Stimulated activated CD8-positive, alpha-beta memory T cell treated with anti-CD3 and anti-CD28 coated beads, Interleukin-15, amount 100 ng/mL, for 48 hours (primary cell): Measurements from ENCODE around the gene MAPK1IP1L.

Source experiments
- DNase-seq, 2 donors: peaks; one replicate each; pipeline ENCODE4 v3.0.0-alpha.2; 2020; ENCODE audit warnings: low read depth in 2 of 2

Gene MAPK1IP1L

DNA sequence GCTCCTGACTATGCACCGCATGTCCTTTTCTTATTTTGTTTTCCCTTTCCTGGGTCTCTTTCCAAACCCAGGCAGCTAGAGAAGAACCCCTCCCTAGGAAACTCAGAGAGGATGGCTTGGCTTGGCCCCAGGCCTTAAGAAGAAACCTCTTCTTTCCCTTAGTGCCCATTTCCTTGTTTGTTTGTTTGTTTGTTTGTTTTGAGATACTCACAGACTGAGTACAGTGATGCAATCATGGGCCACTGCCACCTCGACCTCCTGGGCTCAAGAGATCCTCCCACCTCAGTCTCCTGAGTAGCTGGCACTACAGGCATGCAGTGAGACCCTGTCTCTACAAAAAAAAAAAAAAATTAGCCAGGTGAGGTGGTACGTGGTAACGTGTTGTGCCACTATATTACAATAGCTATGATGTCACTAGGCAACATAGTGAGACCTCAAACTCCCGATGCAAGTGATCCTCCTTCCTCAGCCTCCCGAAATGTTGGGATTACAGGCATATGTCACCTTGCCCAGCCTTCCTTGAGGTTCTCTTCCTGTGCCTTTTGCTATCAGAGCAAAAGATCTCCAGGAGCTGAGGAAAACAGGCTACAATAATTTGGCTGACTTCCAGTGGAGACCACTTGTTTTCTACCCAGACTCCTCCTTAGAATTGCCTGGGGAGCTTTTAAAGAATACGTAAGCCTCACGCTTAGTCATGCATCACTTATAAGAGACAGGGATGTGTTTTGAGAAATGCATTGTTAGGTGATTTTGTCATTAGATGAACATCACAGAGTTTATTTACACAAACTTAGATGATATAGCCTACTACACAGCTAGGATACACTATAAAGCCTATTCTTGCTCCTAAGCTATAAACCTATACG lies 43.1 kb downstream of the MAPK1IP1L start:
- no peak for DNase-seq

DNA sequence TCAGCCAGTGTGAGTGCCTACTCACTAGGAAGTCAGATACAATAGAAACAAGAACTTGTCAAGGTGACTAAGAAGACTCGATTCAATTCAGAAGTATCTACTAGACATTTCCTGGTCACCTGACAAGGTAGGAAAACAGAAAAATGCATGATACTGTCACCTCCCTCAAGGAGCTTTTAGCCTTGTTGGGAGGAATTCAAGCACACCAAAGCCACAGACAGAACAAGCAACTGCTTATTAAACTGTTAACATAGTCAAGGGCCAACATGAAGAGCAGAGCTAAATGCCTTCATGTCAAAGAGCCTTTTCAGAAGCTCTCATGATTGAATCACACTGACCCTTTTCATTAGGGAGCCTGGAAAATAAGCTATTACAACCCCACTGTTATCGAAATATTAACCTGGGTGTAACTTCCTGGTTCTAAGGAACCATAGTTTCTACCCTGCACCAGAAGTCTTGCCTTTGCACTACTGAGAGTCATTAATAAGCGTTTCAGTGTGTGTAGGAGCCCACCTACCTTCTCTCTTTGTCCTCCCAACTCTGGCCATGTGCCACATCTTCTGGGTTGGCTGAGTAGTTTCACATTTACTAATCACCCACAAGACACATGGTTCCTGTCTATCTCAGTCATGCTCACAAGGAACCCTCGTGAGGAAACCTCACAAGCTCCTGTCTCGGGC lies 46.6 kb downstream of the MAPK1IP1L start:
- peak; percentile 47 to 53 for DNase-seq

DNA sequence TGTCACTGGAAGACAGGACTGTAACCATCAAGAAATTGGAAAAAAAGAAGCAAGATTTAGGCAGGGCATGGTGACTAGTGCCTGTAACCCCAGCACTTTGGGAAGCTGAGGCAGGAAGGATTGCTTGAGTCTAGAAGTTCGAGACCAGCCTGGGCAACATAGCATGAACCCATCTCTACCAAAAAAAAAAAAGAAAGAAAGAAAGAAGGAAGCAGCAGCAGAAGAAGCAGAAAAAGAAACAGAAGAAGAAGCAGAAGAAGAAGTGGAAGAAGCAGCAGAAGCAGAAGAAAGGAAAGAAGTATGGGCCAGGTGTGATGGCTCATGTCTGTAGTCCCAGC lies 47.1 kb downstream of the MAPK1IP1L start:
- no peak for DNase-seq

DNA sequence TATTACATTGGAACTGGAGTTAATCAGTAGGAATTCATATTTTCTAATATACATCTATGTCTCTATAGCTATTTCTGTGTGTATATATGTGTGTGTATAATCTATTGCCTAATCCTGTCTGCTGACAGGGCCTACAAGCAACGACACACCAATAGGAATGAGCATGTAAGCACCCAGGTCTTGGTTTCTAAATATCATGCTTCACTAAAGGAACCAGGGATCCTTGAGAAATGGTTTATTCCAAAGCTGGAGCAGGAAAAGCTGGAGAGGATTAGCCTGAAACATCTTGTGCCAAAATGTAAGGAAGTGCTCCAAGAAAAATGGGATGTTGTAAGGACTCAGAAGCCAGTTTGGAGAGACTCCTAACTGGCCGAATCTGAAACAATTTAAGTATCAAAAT lies 48.3 kb downstream of the MAPK1IP1L start:
- no peak for DNase-seq

DNA sequence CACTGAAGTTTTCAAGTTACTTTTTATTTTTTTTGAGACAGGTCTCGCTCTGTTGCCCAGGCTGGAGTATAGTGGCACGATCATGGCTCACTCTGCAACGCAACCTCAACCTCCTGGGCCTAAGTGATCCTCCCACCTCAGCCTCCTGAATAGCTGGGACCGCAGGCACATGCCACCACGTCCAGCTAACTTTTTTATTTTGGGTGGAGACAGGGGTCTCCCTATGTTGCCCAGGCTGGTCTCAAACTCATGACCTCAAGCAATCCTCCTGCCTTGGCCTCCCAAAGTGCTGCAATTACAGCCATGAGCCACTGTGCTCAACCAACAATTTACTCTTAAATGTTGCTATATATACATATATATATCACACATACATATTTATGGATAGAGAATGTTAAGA lies 50.3 kb downstream of the MAPK1IP1L start:
- no peak for DNase-seq

DNA sequence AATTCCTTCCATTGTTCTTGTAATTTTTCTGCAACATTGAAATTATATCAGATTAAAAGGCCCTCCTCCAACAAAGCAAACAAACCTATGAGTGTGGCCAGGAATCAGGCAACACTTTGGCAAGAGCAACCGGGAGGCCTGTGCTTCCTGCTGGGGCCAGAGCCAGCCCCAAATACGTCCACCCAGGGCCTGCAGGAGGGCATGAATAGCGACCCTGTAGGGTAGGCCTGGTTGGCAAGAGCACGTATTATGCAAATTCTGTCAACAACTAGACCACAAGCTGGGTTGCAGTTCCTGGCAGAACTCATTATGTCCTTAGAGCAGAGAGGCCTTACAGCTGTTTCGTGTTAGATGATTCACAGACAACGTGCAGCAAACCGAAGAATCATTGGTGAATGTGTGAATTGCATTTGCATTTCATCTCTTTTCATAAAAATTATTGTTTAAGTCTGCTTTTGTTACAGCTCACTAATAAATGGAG lies 50.7 kb downstream of the MAPK1IP1L start:
- DNase-seq, result peak in 1 of 2 donors; percentile 43

DNA sequence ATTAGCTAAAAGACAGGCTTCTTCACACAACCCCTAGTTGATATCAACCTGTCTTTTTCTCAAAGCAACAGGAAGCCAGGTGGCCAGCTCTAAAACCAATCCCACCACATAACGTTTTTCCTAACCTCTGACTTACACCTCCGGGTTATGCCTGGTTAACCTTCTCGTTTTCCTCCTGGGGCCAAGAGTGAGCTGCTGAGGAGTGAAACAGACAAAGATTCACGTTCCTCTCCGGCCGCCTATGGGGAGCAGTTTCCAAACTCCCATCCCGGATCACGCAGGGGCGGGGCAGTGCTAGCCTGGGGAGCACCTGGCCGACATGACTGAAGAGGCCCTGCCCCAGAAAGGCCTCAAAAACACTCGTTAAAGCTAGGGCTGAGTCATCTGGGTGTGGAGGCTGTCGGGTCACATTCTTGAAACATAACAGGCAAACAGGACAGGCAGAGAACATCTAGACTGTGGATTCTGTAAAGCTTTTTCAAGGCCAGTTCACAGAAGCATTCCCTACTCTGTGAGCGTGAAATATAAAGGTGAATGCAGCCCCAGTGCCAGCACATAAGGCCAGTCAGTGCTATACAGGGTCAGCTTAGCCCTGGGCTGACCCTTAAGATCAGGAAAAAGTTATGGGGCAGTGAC lies 51.7 kb downstream of the MAPK1IP1L start:
- DNase-seq, result peak in 1 of 2 donors; percentile 32

DNA sequence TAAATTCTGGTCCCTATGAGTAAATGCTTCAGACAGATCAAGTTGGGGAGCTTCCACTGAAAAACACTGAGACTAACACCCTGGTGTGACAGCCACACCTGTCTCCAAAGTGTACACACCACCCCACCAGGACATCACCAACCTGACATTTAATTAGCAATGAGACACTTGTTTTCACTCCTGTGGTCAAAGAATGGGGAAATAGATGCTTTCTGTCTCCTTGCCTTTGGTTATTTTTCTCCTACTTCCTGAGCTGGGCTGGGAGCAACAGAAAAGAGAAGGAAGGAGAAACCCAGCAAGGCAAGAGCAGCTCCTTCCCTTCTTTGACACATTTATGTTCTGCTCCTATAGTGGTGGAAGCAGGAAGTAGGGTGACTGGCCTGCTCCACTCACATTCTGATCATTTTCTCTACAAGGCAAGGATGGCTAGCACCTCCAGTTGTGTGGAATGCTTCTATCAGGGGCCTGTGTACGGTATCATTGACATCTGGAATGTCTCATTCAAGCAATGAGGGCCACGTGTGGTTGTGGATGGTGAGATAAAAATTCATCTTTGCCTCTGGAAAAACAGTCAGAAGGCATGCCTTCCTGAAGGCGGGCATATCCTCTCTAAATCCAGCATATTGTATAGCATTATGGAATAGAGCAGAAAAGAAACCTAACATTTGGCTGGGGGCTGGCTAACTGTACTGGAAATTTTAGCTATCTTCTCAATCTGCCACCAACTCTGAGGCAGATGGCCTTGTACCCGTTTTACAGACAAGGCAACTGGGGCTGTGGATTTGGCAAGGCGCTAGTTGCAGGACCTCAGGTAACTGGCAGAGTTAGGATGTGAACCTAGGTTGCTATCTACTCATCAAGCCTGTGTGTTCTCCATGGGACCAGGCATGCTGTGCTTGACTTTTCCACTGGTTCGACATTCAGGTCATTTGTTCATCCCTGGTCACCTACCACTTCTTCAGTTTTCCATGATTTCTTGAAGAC lies 52.8 kb downstream of the MAPK1IP1L start:
- DNase-seq, result no peak

DNA sequence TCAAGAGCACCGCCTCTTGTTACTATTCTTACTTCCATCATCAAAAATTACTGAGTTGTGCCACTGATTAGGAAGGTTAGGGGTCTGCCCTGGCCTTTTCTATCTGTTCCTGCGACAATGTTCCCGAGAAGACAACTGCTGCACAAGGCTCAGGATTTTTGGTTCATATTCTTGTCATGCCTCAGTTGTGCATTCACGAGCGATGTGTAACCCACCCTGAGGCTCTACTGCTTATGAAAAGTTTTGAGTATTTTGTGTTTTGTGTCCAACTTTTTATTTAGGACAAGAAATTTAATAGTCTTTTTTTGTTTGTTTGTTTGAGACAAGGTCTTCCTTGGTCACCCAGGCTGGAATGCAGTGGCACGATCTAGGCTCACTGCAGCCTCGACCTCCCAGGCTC lies 54.5 kb downstream of the MAPK1IP1L start:
- DNase-seq, result no peak

DNA sequence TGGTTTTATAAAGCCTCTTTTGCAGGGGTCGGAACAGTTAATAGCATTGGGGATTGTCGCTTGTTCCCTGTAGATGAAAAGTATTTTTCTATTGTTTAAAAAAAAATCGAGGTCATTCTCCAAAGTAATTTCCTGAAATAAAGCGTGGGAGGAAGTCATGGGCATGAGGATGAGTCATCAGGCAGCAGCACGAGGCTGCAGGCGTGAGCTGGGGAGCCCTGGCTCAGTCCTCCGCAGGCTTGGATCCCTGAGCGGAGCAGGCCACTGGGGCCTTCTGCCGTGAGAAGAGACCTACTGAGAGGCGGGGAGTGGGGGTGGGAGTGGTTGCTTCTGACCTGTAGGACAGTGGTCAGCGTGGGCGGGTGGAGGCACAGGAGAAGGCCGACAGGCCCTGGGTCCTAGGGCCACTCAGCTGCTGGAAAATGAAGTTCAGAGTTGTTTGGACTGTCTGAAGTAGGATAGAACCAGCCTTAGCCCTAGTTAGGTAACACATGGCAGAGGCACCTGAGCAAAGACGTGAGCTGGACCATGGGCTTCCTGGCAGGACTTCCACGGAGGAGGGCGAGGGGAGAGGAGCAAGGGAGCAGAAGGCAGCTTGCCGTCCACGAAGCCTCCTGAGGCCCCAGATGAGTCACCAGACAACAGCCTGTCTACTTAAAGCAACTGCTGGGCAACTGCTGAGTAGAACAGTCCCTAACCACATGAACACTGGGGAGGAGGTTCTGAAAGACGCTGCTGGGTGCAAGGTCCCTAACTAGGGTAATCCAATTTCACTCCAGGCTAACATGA lies 56.5 kb downstream of the MAPK1IP1L start:
- DNase-seq, result no peak

DNA sequence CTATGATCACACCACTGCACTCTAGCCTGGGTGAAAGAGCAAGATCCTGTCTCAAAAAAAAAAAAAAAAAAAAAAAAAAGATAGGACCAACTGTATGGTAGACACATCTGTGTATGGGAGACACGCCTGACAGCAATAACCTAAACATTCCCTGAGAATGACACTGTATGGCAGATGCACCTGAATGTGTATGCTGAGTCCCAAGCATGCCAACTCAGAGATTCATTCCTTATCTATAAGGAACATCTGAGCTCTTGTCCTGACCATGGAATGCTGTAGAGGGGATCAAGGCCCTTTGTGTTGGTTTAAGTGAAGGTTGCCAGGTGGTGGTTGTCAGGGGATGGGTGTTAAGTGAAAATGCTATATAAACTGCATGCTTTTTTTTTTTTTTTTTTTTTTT lies 58.4 kb downstream of the MAPK1IP1L start:
- no peak for DNase-seq

DNA sequence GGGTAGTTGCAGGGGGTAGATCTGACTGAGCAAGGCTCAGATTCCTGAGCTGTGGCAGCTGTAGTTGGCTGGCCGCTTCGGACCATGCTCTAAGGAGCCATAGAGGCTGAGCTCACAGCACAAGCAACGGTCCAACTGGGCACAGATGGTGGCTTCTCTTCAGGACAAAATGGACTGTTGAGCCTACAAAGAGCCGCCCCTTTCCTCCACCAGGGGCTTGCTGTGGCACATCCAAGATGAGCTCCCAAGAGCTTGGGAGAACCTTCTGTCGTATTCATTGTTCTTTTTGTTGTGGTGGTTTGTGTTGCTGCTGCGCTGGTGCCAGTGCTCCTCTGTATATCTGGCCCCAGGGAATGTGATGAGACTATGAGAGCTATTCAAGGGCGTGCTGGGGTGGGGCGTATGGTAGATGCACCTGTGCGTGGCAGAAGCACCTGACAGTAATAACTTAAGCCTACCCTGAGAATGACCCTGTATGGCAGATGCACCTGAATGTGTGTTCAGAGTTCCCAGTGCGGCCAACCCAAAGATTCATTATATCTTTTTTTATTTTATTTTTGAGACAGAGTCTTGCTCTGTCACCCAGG lies 59.8 kb downstream of the MAPK1IP1L start:
- DNase-seq, result no peak

DNA sequence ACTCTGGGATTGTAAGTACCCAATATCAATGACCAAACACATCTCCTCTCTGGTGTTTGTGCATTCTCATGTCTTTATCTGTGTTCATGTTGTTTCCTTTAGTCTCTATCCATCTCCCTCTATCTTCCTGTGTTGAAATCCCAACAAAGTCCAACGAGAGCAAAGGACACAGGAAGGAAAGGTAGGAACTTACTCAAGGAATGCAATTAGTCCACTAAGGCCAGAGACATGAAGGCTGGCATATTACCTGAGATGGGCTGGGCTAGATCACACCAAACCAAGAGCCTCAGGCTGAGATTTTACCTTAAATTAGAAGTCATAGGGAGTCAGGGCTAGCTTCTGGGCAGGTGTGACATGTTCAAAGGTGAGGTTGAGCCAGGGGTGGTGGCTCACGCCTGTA lies 63.3 kb downstream of the MAPK1IP1L start:
- no peak for DNase-seq

DNA sequence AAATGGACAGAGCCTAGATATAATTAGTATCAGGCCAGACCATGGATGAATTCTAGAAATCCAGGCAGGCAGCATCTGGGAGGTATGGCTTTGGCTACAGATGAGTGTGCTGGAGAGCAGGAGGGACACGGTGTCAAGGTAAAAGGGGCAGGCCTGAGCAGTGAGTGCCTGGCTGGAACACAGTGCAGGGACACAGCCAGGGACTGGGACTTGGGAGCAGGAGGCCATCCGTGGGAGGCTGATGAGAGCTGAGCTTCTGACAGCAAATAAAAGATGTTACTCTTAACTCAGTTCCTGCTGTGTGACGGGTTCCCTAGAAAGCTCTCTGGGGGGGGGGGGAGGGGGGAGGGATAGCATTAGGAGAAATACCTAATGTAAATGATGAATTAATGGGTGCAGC lies 64.0 kb downstream of the MAPK1IP1L start:
- no peak for DNase-seq

DNA sequence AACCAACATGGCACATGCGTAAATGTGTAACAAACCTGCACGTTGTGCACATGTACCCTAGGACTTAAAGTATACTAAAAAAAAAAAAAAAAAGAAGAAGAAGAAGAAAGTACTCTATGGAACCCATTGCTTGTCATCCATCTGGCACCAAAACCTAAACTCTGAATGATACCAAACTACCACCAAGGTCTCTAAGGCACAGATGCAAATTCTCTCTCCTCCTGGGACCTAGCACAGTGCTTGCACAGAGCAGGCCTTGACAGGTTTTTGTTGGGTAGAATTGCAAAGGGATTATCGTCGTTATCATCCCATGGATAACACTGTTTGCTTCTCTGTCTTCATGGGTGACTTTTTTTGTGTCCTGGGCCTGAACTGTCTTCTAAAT lies 64.4 kb downstream of the MAPK1IP1L start:
- DNase-seq, result no peak

DNA sequence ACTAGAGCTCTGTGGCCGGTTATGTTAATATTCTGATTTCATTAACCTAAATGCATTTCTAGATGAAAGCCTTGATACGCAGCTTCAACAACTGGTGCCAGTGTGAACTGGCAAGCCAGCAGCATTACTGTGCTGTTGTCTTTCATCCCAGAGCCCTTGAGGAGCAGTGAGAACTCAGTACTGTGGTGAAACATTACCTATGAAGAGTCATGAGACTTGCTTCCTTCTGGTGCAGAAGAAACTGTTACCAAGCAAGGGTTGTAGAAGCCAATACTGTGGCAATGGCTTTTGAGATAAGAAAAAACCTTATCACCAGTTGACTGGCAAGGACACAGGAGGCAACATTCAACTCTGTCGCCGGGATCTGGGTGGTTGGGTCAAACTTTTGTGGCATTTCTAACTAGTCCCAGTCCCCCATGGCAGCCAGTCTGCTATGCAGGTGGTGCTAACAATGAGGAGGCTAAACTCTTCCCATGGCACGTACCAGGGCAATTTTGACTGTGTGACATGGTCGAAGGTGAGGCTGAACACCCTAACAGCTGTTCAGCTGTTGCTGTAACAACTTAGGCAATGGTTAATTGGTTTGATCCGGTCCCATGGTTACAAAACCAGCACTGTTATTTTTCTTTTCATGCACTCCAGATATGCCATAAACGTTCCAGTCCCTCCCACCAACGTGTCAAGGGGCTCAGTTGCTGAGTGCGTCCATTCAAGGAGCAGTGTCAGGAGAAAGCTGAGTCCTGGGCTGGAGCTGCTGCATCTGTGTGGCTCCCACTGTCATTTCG lies 65.0 kb downstream of the MAPK1IP1L start:
- no peak for DNase-seq

DNA sequence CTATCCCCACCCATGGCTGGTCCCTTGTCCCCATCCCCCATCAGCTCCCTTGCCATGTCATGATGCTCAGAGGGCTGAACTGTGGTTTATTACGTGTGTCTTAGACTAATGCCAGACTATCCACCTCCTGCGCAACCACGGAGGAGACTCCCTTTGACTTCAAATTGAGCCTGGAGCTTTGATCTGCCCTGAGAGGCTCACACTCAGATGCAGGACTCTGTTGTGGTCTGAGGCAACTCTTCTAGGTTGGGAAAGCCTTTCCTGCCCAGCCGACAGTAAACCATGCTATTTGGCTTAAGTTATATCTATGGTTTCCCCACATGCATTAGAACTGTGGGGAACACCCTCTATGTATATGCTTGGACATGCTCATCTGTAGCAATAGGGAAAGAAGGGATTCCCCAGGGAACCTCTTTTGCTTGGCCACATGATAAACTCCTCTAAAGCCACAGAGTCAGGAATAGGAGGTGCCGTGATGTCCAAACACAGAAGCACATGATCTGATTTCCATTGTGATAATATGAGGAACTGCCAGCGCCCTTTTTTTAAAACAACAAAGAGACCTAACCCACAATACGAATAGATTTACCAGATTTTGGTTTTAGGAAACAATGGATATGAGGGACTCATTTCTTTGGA lies 66.5 kb downstream of the MAPK1IP1L start:
- no peak for DNase-seq

DNA sequence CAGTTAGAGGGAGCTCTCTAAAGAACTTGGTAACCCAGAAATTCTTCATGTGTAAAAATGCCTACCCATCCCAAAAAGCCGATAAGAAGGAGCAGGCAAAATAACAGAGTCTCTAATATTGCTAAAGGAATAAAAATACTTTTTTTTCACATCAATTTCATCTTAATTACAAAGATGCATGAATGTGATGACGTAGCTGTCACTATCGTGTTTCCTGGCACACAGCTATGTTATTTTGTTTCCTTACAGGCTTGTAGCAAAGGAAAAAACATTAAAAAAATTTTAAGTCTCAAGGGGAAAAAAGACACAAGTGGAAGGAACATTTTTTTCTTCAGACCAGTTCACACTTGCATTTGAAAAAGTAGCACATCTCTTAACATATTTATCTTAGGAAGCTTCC lies 67.3 kb downstream of the MAPK1IP1L start:
- no peak for DNase-seq
